ENCODE data around the gene ACY1.

ACY1 gene

DNA sequence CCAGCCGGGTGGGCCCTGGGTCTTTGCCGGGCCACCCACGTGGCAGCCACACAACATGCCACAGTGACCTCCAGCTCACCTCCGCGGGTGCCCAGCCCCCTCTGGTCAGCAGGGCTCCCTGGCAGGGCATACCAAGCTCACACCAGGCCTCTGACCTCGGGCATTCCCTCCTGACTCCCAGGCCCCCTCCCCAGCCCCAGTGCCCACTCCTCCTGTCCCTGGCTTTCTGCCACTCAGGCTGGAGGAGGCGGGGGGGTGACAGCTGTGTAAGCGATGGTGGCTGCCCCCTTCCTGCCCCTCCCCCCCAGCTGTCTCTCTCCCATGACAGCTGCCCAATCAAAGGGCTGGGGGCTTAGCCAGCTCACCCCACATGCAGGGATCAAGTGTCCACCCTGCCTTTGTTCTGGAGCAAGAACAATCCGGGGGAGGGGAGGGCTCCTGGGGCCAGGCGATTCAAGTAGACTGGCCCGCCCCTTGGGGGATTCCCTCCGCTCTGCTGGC is 19.3 kb upstream of the ACY1 start:
- DNase-seq (ENCODE audit: low spot score) = no peak

DNA sequence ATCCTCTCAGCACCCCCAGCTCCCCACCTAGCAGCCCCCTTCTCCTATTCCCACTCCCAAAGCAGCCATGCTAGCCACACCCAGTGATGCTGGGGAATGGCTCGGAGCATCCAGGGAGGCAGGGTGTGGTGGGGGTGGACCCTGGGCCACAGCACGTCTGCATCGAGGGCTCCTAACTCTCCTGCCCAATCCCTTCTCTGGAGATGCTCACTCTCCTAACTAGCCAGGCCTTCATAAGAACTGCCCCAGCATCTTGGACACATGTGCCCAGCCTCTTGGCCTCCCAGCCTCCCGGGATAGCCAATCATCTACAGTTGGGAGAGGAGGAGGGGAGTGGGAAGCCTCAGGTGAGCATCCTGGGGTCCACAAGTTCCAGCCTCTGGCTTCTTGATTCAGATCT is 18.8 kb upstream of the ACY1 start:
- DNase-seq (ENCODE audit: low spot score) = no peak

DNA sequence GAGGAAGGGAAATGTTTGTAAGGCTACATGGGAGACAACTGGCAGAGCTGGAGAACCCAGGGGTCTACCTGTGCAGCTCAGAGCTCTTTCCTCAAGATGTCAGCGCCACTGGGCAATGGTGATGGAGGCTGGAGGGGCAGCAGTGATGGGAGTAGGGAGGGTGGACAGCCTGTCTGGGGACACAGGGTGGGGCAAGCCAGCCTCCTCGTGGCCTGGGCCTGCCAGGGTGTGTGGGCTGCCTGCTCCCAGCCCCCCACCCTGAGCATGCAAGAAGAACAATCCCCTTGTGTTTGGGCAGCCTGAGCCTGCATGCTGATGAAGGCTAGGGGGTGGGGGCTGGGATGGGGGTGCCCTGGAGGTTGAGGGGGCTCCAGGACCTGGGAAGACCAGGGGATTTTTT is 17.3 kb upstream of the ACY1 start:
- DNase-seq (ENCODE audit: low spot score) = no peak

- no peak for DNase-seq (ENCODE audit: low spot score)
Measured at GRCh38 chr3:51966486-51966885, 16.8 kb upstream of the ACY1 start.

- DNase-seq (ENCODE audit: low spot score) = no peak
Measured at GRCh38 chr3:51966922-51967383, 16.4 kb upstream of the ACY1 start.

DNA sequence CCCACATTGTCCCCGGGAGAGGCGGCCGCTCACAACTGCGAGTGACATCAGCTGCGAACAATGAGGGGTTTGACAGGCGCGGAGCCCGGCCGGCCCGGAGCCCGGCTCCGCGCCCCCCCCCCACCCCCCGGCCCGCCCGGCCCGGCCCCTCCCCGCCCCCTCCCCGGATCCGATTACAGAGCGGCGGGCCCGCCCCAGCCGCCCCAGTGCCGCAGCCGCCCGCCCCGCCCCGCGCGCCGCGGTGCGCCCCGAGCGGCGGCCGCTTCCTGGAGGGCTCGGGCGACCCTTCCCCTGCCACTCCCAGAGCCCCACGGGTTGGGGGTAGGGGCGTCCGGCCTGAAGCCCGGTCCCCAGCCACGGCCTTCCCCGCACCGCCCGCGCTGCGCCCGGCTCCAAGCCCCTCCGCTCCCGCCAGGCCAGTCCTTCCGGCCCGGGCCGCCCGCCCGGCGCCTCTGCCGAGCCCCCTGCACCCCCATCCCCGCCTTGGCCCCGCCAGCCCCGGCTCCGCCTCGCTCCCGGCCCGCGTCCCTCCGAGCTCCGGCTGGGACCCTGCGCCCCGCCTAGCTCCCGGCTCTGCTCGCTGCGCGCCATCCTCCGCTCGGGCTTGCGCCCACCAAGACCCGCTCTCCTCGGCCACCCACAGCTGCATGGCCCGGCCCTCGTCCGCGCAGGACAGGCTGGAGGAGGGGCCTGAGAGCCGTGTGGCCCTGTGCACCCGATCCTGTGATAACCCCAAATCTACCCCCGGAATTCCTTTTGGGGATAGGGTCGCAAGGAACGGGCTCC is 15.8 kb upstream of the ACY1 start, which contains the start of gene PCBP4:
Gene PCBP4 (minus strand): TSS at position 71 of the 786 bp plus-strand sequence. CDS start 6,214 bp downstream, outside the sequence.
- DNase-seq (ENCODE audit: low spot score) = peak; percentile 23

DNA sequence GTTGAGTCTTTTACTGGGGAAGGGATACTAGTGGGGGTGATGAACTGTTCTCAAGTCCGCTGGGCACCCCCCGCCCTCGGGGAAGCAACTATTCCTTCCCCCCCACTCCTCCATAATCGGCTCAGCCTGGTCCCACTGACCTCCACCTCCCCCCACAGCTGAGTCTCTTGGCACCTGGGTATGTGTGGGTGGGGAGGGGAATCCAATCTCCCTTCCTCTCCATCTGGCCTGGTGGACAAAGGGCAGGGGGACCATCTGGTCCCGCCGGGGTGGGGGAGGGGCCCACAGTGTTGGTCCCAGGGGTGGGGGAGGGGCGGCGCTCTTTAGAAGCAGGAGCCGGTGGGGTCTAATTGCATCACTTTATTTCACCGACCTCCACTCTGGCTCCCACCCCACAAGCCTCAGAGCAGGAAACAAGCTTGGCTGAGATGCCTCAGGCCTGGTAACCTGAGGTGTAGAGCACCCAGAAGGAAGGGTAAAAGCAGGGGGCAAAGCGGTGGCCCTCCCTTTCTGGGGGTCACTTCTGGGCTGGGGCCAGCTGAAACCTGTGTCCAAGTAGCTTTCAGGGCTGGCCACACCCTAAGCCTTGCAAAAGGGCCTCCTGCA is 15.1 kb upstream of the ACY1 start:
- DNase-seq (ENCODE audit: low spot score) = no peak

DNA sequence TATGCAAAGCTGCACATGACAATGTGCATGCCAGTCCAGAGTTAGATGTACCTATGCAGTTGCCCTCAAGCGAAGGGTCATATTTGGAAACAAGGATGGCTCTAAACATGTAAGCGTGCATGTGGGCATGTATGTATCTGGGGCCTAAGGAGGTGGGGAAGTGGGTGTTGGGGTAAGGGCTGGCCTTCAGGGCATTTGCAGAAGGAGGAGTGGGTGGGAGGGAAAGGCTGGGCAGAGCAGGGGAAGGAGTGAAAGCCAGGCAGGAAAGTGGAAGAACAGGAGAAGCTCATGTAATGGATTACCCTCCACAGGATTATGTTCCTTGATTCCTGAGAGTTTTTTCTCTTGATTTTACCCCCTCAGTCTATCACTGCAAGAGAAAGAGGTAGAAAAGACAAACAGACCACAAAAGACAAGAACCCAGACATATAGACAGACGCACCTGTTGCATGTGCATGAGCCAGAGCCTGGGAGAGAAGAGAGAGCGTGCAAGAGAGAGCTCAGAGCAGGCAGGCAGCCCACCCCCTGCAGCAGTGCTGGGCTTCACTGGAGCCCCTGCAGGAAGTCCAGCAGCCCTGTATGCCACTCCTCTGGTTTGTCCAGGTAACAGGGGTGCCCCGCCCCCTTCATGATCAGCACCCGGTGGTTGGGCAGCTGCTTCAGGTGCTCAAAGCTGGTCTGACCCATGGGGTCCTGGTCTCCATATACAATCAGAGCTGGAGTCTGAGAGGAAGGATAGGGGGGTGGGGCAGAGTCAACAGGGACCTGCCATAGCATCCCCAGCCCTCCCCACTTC is 14.3 kb upstream of the ACY1 start:
- DNase-seq (ENCODE audit: low spot score) = no peak

DNA sequence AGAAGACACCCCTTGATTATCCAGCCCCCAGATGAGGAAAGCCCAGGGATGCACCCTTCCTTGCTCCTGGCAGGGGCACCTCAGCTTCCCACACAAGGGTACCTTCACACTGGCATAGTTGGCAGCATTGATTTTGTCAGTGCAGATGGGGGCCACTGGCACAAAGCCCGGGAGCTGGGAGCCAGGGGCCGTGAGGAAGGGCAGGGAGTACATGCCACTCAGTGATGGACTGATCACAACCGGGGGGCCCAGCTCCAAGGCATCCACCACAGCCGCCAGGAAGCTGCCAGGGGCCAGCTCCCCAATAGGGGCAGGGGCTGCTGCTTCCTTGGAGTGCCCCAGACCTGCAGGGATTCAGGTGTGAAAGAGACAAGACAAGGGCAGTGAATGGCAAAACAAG is 13.5 kb upstream of the ACY1 start:
- DNase-seq (ENCODE audit: low spot score) = no peak

GRCh38 chr3:51970606-51971300 is 12.6 kb upstream of the ACY1 start:
- DNase-seq (ENCODE audit: low spot score) = no peak

DNA sequence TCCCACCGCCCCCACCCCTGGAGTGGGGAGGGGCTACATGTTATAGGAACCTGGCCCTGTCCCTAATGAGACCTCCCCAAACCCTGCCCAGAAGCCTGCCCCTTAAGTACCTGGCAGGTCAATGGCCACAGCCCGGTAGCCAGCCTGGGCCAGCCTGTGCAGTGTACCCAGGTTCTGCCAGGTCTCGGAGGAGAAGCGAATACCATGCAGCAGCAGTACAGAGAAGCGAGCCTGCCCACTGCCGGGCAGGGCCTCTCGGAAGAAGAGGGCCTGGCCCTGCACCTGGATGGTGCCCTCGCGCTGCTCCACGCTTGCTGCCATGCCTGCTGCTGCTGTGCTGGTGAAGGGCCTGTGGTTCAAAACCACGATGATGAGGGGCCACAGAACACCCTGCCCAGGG is 12.0 kb upstream of the ACY1 start:
- DNase-seq (ENCODE audit: low spot score) = no peak

- no peak for DNase-seq (ENCODE audit: low spot score)
Measured at GRCh38 chr3:51974277-51974962, 8.9 kb upstream of the ACY1 start.

DNA sequence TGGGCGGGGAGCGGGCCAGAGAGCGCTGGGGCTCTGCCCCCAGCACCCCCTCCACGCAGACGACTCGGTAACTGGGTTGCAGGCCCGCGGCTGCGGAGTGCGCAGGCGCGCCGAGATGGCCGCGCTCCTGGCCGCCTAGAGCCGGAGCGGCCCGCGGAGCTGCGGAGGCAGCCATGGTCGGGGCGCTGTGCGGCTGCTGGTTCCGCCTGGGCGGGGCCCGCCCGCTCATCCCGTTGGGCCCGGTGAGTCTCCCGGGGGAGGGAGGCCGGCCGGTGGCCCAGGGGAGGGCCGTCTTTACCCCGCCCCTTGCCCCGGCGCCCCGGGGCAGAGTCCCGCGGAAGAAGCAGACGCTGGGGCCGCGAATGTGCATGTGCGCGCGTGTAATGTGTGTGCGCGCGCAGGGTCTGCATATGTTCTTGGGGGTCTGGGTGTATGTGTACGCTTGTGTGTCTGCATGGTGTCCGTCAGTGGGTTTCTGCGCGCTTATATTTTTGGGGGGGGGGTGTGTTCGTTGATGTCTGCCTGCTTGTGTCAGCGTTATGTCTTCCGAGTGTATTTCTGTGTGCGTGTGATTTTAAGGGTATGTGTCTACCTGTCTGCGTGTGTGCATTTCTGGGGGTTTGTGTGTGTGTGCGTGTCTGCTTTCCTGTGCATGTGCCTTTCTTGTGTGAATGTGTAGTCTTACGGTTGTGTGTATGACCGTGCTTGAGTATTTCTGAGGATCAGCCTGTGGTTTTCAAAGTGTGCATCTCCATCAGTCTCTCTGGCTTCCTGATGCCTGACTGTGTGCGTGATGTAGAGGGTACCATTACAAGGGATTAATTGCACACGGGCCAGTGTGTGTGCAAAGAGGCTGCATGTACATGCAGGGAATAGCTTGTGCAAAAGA is 8.1 kb upstream of the ACY1 start, which contains the start of gene ABHD14A:
Gene ABHD14A (plus strand): TSS at position 102 of the 889 bp plus-strand sequence. CDS start 72 bp downstream, at position 174.
- DNase-seq (ENCODE audit: low spot score) = peak; percentile 70

GRCh38 chr3:51975852-51976549 is 7.3 kb upstream of the ACY1 start:
- no peak for DNase-seq (ENCODE audit: low spot score)

GRCh38 chr3:51977446-51978142 is 5.7 kb upstream of the ACY1 start:
- DNase-seq (ENCODE audit: low spot score) = no peak

- no peak for DNase-seq (ENCODE audit: low spot score)
Measured at GRCh38 chr3:51978143-51978502, 5.2 kb upstream of the ACY1 start.

GRCh38 chr3:51980253-51980652 is 3.1 kb upstream of the ACY1 start:
- no peak for DNase-seq (ENCODE audit: low spot score)

DNA sequence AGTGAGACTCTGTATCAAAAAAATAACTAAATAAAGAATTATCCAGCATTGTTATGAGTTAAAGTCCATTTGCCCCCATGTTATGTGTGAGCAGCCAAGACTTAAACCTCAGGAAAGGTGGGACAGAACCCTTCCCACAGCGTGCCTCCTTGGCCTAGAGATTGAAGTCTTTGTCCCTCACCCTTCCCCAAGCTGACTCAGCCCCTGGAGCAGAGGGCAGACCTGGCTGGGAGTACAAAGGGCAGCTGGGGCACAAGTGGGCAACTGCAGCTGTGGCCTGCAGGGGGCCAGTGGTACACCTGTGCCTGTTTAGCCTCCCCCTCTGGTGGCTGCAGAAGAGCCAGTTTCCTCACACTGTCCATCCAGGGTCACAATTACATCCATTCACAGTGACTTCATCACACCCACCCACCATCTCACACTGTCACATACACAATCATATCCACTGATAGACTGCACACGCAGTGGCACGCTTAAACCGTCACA is 940 bp upstream of the ACY1 start:
- DNase-seq (ENCODE audit: low spot score) = peak; percentile 42

Measured in activated CD4-positive, alpha-beta T cell treated with anti-CD3 and anti-CD28 coated beads, Interleukin-2, Interleukin-4, amounts not matched to agents 100 ng/mL and 50 ng/mL, durations not matched to agents 16 hours and 8 hours (primary cell).